PC-9 (cell line): ENCODE data around the gene PRKG1.

Source experiments
- CTCF ChIP-seq: fragments of 200-600 bp; sonication (generic); conservative IDR thresholded peaks from 2 replicates; pipeline ENCODE4 v1.6.1; 2017; ENCODE audit warnings: mixed run types, antibody characterized with exemption, mild to moderate bottlenecking, moderate library complexity
- EZH2 ChIP-seq: fragments of 200-600 bp; sonication (generic); IDR thresholded peaks from 2 replicates; pipeline ENCODE4 v1.8.0; 2017; ENCODE audit warnings: antibody characterized with exemption, low read depth

- TF ChIP-seq CTCF (no peak), EZH2 (no peak)
Observed at GRCh38 chr10:51608211-51608610, 533.9 kb downstream of the PRKG1 start.
